Uterus (tissue), 4 donors: ENCODE measurements around the gene ACSM6. TPM values are rescaled to one million over a fixed set of nuclear protein-coding genes. Genes with fewer than 3 reads are reported as not detected.

ENCODE experiments used
- DNase-seq, 2 donors: peaks; one replicate each; pipeline ENCODE4 v3.0.0-alpha.2; 2019 to 2020
- H3K27ac ChIP-seq, 2 donors: fragments of 200-600 bp; sonication (generic); 1 replicate in 1 of 2; 2 replicates in 1 of 2; pipeline ENCODE4 v1.5.1; 2016 to 2018
- H3K27me3 ChIP-seq, 2 donors: fragments of 200-600 bp; sonication (generic); one replicate each; pipeline ENCODE4 v1.5.1; 2018 to 2019; ENCODE audit warnings: control low read depth in 1 of 2
- H3K36me3 ChIP-seq, 2 donors: fragments of 200-600 bp; sonication (generic); one replicate each; pipeline ENCODE4 v1.5.1; 2019; ENCODE audit warnings: control low read depth in 1 of 2
- H3K4me1 ChIP-seq, 2 donors: fragments of 200-600 bp; sonication (generic); one replicate each; pipeline ENCODE4 v1.5.1; 2018 to 2019; ENCODE audit warnings: control low read depth in 1 of 2
- H3K4me3 ChIP-seq, 2 donors: fragments of 200-600 bp; sonication (generic); 1 replicate in 1 of 2; 2 replicates in 1 of 2; pipeline ENCODE4 v1.5.1; 2018 to 2019; ENCODE audit warnings: mild to moderate bottlenecking in 1 of 2
- H3K9me3 ChIP-seq, 2 donors: fragments of 200-600 bp; sonication (generic); one replicate each; pipeline ENCODE4 v1.5.1; 2019; ENCODE audit warnings: control low read depth in 1 of 2
- CTCF ChIP-seq, 4 experiments: fragments of 200-600 bp in 2 of 4; fragments of 450-650 bp in 2 of 4; sonication (generic) in 2 of 4; IDR thresholded peaks; one replicate each; pipeline ENCODE4 v1.5.1; 2016 to 2019; ENCODE audit warnings: antibody characterized with exemption in 4 of 4, mild to moderate bottlenecking in 2 of 4, moderate library complexity in 1 of 4
- POLR2A ChIP-seq, 2 donors: fragments of 450-650 bp; IDR thresholded peaks; one replicate each; pipeline ENCODE4 v1.6.1; 2016; ENCODE audit warnings: antibody characterized with exemption in 2 of 2, mild to moderate bottlenecking in 1 of 2, moderate library complexity in 1 of 2
- intact Hi-C: fragments of 100-400 bp; cut with DNase I; formaldehyde crosslinking; loops from one replicate; pipeline ENCODE4 v1.15.1; 2023; ENCODE audit warnings: low total_unique reads
- total RNA-seq, 4 donors: library from RNA; depleted of rRNA in 3 of 4; stranded (reverse); fragments of >200 nt in 3 of 4; gene quantifications; one replicate each; pipeline versions ENCODE4 v1.1.0 to v1.2.4, GENCODE V29; 2014 to 2023
- donor health status: DM: yes; HTN: yes; CAD: no.

ACSM6 gene
- total RNA-seq, 4 donors from 2014 or later, result not detected

DNA sequence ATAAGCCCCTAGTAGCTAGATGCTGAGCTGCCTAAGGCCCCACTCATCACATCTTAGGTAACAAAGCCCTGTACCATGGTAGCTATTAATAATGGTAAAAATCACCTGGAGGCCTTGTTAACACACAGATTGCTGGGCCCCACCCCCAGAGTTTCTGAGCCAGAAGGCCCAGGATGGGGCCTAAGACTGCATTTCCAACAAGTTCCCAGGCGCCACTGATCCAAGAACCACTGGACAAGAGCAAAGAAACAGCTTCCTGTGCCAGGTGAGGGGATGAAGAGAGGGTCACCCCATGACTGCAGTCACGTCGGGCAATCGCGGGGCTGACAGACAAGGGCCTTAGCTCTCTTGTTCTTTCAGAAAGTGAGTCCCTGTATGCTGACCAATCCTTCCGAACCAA lies 46.8 kb downstream of the ACSM6 start:
- Histone ChIP-seq H3K36me3 (no peaks in the 10 kb centered on the region), H3K9me3 (no peaks in the 10 kb centered on the region), H3K4me3 (no peak overlapping the region), H3K27me3 (no peaks in the 10 kb centered on the region), H3K4me1 (no peaks in the 10 kb centered on the region), H3K27ac (no peak overlapping the region)
- DNase-seq, result no peak
- intact Hi-C loops, result no loop called here
- TF ChIP-seq POLR2A (IDR thresholded peaks at IDR 0.05) (no peak), CTCF (IDR thresholded peaks at IDR 0.05) (no peak)

GRCh38 chr10:95241533-95241932 lies 47.5 kb downstream of the ACSM6 start:
- no peaks in the 10 kb centered on the region for H3K4me1 ChIP-seq
- H3K9me3 ChIP-seq, result no peaks in the 10 kb centered on the region
- no peak for DNase-seq
- H3K4me3 ChIP-seq, result no peak overlapping the region
- intact Hi-C loops, result no loop called here
- TF ChIP-seq CTCF (IDR thresholded peaks at IDR 0.05) (no peak), POLR2A (IDR thresholded peaks at IDR 0.05) (no peak)
- no peaks in the 10 kb centered on the region for H3K36me3 ChIP-seq
- no peaks in the 10 kb centered on the region for H3K27me3 ChIP-seq
- no peak overlapping the region for H3K27ac ChIP-seq

DNA sequence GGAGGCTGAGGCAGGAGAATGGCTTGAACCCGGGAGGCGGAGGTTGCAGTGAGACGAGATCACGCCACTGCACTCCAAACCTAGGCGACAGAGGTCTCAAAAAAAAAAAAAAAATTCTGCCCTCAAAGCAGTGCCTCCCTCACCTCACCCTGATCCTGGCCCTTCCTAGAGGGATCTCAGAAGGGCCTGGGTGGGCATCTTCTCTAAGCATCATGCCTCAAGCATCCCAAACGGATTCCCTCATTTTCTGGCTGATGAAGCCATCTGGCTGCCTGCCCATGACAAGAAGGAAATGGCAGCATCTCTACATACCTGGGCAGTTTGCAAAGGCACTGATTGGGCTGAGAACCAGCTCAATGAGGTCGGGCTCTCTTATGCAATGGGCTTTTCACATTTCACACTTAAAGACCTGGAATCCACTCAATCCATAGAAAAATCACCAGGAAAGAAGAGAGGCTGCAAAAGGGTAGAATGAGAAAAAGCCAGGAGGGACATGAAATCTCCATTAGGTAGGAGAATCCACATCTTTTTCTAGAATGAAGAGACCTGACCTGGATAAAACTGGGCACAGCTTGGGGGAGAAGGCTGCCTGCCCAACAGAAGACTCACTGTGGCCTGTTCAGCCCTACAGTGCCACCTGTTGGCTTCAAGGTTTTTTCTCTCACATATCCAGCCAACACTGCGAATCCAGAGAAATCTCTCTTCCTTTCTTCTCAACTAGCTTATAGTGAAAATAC lies 48.7 kb downstream of the ACSM6 start:
- H3K9me3 ChIP-seq, result no peaks in the 10 kb centered on the region
- no peak for DNase-seq
- TF ChIP-seq POLR2A (IDR thresholded peaks at IDR 0.05), result no peak
- peak in 2 of 4 experiments; percentile 22 to 27 for TF ChIP-seq CTCF (IDR thresholded peaks at IDR 0.05)
- no peak overlapping the region for H3K27ac ChIP-seq
- no peaks in the 10 kb centered on the region for H3K4me1 ChIP-seq
- intact Hi-C loops, result no loop called here
- no peaks in the 10 kb centered on the region for H3K27me3 ChIP-seq
- H3K36me3 ChIP-seq, result no peaks in the 10 kb centered on the region
- H3K4me3 ChIP-seq, result no peak overlapping the region

GRCh38 chr10:95243318-95243617 lies 49.2 kb downstream of the ACSM6 start:
- Histone ChIP-seq H3K27me3 (no peaks in the 10 kb centered on the region), H3K4me3 (no peak overlapping the region), H3K4me1 (no peaks in the 10 kb centered on the region), H3K36me3 (no peaks in the 10 kb centered on the region), H3K9me3 (no peaks in the 10 kb centered on the region), H3K27ac (no peak overlapping the region)
- intact Hi-C loops, result no loop called here
- TF ChIP-seq POLR2A (IDR thresholded peaks at IDR 0.05) (no peak), CTCF (IDR thresholded peaks at IDR 0.05) (no peak)
- no peak for DNase-seq

GRCh38 chr10:95244152-95244551 lies 50.1 kb downstream of the ACSM6 start:
- no peak for TF ChIP-seq POLR2A (IDR thresholded peaks at IDR 0.05)
- TF ChIP-seq CTCF (IDR thresholded peaks at IDR 0.05), result no peak
- no peaks in the 10 kb centered on the region for H3K4me1 ChIP-seq
- H3K27me3 ChIP-seq, result no peaks in the 10 kb centered on the region
- H3K36me3 ChIP-seq, result no peaks in the 10 kb centered on the region
- intact Hi-C loops, result no loop called here
- no peak overlapping the region for H3K27ac ChIP-seq
- DNase-seq, result no peak
- H3K4me3 ChIP-seq, result no peak overlapping the region
- no peaks in the 10 kb centered on the region for H3K9me3 ChIP-seq
